ENCODE measurements around the gene TICAM1. TPM values are rescaled to one million over a fixed set of nuclear protein-coding genes. Genes with fewer than 3 reads are reported as not detected.
A peak's percentile ranks its signal among the peaks of the same experiment; 100 is the strongest.
"Not testable (repeated sequence)": the region's sequence is repeated elsewhere in the genome, so short reads cannot be mapped to it uniquely, and the experiment has no call there.

The TICAM1 gene
- total RNA-seq, 1 donor, result 3.3 TPM

DNA sequence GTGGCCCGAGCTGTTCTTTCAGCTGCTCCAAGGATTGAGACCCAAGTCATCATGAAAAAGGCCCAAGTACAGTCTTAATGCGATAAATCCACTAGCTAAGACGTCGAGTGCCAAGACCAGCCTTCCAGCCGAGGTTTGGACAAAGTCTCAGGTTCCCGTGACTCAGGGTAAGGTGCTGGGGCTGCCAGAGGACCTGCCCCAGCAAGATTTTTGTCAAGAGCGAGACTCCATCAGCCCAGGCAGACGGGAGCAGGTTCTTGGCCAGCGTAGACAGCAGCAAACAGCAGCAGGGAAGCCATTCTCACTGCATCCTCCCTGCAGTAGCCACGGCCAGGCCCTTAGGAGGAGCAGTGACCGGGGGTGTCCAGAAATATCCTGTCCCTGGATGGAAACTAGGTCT lies 36.5 kb downstream of the TICAM1 start:
- H4K20me1 ChIP-seq (ENCODE audit: insufficient read depth, low read length), result peaks cover 12% of the 10 kb centered on the region
- DNase-seq (ENCODE audit: insufficient read length, low spot score, missing footprints), result no peak
- H2AFZ ChIP-seq (ENCODE audit: low read length), result no peak overlapping the region
- no peak overlapping the region for H3K4me2 ChIP-seq (ENCODE audit: insufficient read depth, low read length)
- H3K79me2 ChIP-seq (ENCODE audit: insufficient read depth, low read length), result peaks cover 52% of the 10 kb centered on the region
- H3K4me3 ChIP-seq (ENCODE audit: insufficient read depth, low read length), result no peak overlapping the region
- no peak overlapping the region for H3K27ac ChIP-seq (ENCODE audit: low read depth, low read length)
- peaks cover 15% of the 10 kb centered on the region for H3K4me1 ChIP-seq (ENCODE audit: insufficient read depth, low read length)
- no peaks in the 10 kb centered on the region for H3K27me3 ChIP-seq (ENCODE audit: insufficient read depth, low read length)
- TF ChIP-seq, protein P1, sequence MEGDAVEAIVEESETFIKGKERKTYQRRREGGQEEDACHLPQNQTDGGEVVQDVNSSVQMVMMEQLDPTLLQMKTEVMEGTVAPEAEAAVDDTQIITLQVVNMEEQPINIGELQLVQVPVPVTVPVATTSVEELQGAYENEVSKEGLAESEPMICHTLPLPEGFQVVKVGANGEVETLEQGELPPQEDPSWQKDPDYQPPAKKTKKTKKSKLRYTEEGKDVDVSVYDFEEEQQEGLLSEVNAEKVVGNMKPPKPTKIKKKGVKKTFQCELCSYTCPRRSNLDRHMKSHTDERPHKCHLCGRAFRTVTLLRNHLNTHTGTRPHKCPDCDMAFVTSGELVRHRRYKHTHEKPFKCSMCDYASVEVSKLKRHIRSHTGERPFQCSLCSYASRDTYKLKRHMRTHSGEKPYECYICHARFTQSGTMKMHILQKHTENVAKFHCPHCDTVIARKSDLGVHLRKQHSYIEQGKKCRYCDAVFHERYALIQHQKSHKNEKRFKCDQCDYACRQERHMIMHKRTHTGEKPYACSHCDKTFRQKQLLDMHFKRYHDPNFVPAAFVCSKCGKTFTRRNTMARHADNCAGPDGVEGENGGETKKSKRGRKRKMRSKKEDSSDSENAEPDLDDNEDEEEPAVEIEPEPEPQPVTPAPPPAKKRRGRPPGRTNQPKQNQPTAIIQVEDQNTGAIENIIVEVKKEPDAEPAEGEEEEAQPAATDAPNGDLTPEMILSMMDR (IDR thresholded peaks at IDR 0.05; ENCODE audit: extremely low read depth, low read depth, low read length), result no peak
- H3K36me3 ChIP-seq (ENCODE audit: insufficient read depth, low read length), result peaks cover 32% of the 10 kb centered on the region
- H3K9me3 ChIP-seq (ENCODE audit: low read depth, low read length), result no peaks in the 10 kb centered on the region

GRCh38 chr19:4793278-4793677 lies 38.2 kb downstream of the TICAM1 start:
- Histone ChIP-seq H4K20me1 (ENCODE audit: insufficient read depth, low read length) (peaks cover 12% of the 10 kb centered on the region), H3K36me3 (ENCODE audit: insufficient read depth, low read length) (peaks cover 32% of the 10 kb centered on the region), H3K79me2 (ENCODE audit: insufficient read depth, low read length) (peaks cover 52% of the 10 kb centered on the region), H3K4me1 (ENCODE audit: insufficient read depth, low read length) (peaks cover 15% of the 10 kb centered on the region)
- H3K4me2 ChIP-seq (ENCODE audit: insufficient read depth, low read length); H3K9me3 ChIP-seq (ENCODE audit: low read depth, low read length); H3K27me3 ChIP-seq (ENCODE audit: insufficient read depth, low read length); H3K27ac ChIP-seq (ENCODE audit: low read depth, low read length); H3K4me3 ChIP-seq (ENCODE audit: insufficient read depth, low read length); H2AFZ ChIP-seq (ENCODE audit: low read length); DNase-seq (ENCODE audit: insufficient read length, low spot score, missing footprints): not testable (repeated sequence)

- peak overlapping the region; percentile 90 for H3K4me2 ChIP-seq (ENCODE audit: insufficient read depth, low read length)
- H4K20me1 ChIP-seq (ENCODE audit: insufficient read depth, low read length), result peaks cover 12% of the 10 kb centered on the region
- not testable (repeated sequence) for H3K27ac ChIP-seq (ENCODE audit: low read depth, low read length); H3K9me3 ChIP-seq (ENCODE audit: low read depth, low read length); DNase-seq (ENCODE audit: insufficient read length, low spot score, missing footprints); H3K27me3 ChIP-seq (ENCODE audit: insufficient read depth, low read length); H2AFZ ChIP-seq (ENCODE audit: low read length)
- H3K36me3 ChIP-seq (ENCODE audit: insufficient read depth, low read length), result peaks cover 32% of the 10 kb centered on the region
- H3K4me1 ChIP-seq (ENCODE audit: insufficient read depth, low read length), result peaks cover 15% of the 10 kb centered on the region
- peak overlapping the region; percentile 94 for H3K4me3 ChIP-seq (ENCODE audit: insufficient read depth, low read length)
- peaks cover 52% of the 10 kb centered on the region for H3K79me2 ChIP-seq (ENCODE audit: insufficient read depth, low read length)
Observed at GRCh38 chr19:4792866-4793195, 38.7 kb downstream of the TICAM1 start.

DNA sequence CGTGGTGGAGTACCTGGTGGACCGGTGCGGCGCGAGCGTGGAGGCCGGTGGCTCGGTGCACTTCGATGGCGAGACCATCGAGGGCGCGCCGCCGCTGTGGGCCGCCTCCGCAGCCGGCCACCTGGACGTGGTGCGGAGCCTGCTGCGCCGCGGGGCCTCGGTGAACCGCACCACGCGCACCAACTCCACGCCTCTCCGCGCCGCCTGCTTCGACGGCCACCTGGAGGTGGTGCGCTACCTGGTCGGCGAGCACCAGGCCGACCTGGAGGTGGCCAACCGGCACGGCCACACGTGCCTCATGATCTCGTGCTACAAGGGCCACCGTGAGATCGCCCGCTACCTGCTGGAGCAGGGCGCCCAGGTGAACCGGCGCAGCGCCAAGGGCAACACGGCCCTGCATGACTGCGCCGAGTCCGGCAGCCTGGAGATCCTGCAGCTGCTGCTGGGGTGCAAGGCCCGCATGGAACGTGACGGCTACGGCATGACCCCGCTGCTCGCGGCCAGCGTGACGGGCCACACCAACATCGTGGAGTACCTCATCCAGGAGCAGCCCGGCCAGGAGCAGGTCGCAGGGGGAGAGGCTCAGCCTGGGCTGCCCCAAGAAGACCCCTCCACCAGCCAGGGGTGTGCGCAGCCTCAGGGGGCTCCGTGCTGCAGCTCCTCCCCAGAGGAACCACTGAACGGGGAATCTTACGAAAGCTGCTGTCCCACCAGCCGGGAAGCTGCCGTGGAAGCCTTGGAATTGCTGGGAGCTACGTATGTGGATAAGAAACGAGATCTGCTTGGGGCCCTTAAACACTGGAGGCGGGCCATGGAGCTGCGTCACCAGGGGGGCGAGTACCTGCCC lies 39.3 kb downstream of the TICAM1 start:
- not testable (repeated sequence) for H3K27me3 ChIP-seq (ENCODE audit: insufficient read depth, low read length); DNase-seq (ENCODE audit: insufficient read length, low spot score, missing footprints); H3K9me3 ChIP-seq (ENCODE audit: low read depth, low read length)
- Histone ChIP-seq H3K4me3 (ENCODE audit: insufficient read depth, low read length) (peak overlapping the region; percentile 94), H3K4me1 (ENCODE audit: insufficient read depth, low read length) (peaks cover 15% of the 10 kb centered on the region), H4K20me1 (ENCODE audit: insufficient read depth, low read length) (peaks cover 12% of the 10 kb centered on the region), H3K27ac (ENCODE audit: low read depth, low read length) (peak overlapping the region; percentile 88), H3K36me3 (ENCODE audit: insufficient read depth, low read length) (peaks cover 32% of the 10 kb centered on the region), H2AFZ (ENCODE audit: low read length) (peak overlapping the region; percentile 85), H3K79me2 (ENCODE audit: insufficient read depth, low read length) (peaks cover 52% of the 10 kb centered on the region), H3K4me2 (ENCODE audit: insufficient read depth, low read length) (peak overlapping the region; percentile 90)

DNA sequence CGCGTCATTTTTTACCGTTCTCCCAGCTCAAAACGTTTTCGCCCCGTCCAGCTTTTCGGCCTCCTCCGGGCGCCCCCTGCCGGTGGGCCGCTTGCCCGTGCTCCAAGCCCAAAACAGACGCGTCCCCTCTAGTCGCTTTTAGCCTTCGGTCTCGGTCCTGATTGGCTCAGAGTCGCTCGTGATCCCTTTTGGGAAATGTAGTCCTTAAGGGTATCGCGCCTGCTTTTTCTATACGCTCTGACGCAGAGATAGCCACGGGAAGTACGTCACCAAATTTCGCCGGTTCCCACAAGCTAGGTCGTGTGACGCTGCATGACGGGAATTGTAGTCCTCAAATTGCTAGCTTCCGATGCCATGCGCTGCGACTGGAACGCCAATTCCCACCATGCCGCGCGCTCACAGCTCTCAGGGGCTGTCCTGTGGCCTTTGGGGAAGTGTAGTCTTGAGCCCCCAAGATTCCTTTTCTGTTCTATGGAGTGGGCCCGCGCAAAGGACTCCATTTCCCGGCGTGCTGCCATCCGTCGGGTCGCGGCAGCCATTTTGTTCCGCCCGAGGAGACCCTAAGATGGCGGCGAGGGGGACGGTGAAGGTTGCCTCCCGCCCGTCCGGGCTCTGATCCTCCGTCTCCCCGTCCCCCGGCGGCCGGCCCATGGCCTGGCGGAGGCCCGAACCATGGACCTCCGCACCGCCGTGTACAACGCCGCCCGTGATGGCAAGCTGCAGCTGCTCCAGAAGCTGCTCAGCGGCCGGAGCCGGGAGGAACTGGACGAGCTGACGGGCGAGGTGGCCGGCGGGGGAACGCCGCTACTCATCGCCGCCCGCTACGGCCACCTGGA lies 40.1 kb downstream of the TICAM1 start, which contains the start of gene FEM1A:
TSS of gene FEM1A (plus strand) at position 552 of the 836 bp plus-strand sequence. CDS start at position 673, 121 bp downstream.
- Histone ChIP-seq H2AFZ (ENCODE audit: low read length) (peak within 1 kb of the TSS; percentile 85), H4K20me1 (ENCODE audit: insufficient read depth, low read length) (peaks cover 7% of the 10 kb centered on the region), H3K27ac (ENCODE audit: low read depth, low read length) (peak within 1 kb of the TSS; percentile 88), H3K4me3 (ENCODE audit: insufficient read depth, low read length) (peak within 1 kb of the TSS; percentile 94), H3K79me2 (ENCODE audit: insufficient read depth, low read length) (peaks cover 47% of the 10 kb centered on the region), H3K4me1 (ENCODE audit: insufficient read depth, low read length) (peaks cover 15% of the 10 kb centered on the region), H3K4me2 (ENCODE audit: insufficient read depth, low read length) (peak within 1 kb of the TSS; percentile 90), H3K36me3 (ENCODE audit: insufficient read depth, low read length) (peaks cover 26% of the 10 kb centered on the region), H3K27me3 (ENCODE audit: insufficient read depth, low read length) (peaks cover 2% of the 10 kb centered on the region), H3K9me3 (ENCODE audit: low read depth, low read length) (no peaks in the 10 kb centered on the region)
- DNase-seq (ENCODE audit: insufficient read length, low spot score, missing footprints), result peak; percentile 99
- TF ChIP-seq, protein P1 (IDR thresholded peaks at IDR 0.05; ENCODE audit: extremely low read depth, low read depth, low read length), result peak; percentile 100

GRCh38 chr19:4786412-4787016 lies 45.0 kb downstream of the TICAM1 start:
- H3K4me3 ChIP-seq (ENCODE audit: insufficient read depth, low read length); H3K27me3 ChIP-seq (ENCODE audit: insufficient read depth, low read length); H4K20me1 ChIP-seq (ENCODE audit: insufficient read depth, low read length); H3K9me3 ChIP-seq (ENCODE audit: low read depth, low read length); H3K4me2 ChIP-seq (ENCODE audit: insufficient read depth, low read length); H3K4me1 ChIP-seq (ENCODE audit: insufficient read depth, low read length); DNase-seq (ENCODE audit: insufficient read length, low spot score, missing footprints); H3K27ac ChIP-seq (ENCODE audit: low read depth, low read length); H2AFZ ChIP-seq (ENCODE audit: low read length); H3K79me2 ChIP-seq (ENCODE audit: insufficient read depth, low read length); H3K36me3 ChIP-seq (ENCODE audit: insufficient read depth, low read length): not testable (repeated sequence)

Measured in osteoblast (primary cell).